ENCODE data around the gene AOPEP. TPM values are rescaled to one million over a fixed set of nuclear protein-coding genes. Genes with fewer than 3 reads are reported as not detected.
"Not testable (repeated sequence)": the region's sequence is repeated elsewhere in the genome, so short reads cannot be mapped to it uniquely, and the experiment has no call there.

Gene AOPEP
- polyA plus RNA-seq, 1 of the 3 experiments (the other 2 are of a cell fraction), result 54.6 TPM

DNA sequence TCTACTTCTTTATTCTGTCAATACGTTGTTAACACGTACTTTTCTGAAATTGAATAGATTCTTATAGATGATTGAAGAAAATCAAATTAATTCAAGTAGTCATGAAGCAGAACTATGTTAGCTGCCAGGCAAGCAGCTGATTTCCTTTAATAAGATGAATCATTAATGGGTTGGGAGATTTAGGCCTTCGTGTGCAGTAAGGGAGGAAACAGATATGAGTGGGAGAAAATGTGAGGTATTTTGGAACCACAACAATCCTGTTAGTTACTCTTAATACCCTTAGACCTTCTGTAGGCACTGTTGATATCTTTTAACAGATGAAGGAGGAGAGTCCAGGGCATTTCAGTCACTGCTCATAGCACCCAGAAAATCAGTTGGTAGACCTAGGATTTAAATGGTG is 121.0 kb downstream of the AOPEP start:
- Histone ChIP-seq H3K36me3 (replicated peaks in 1 of 2; ENCODE audit: control insufficient read depth in 1 of 2, insufficient read depth in 2 of 2, low read length in 1 of 2) (no peaks in the 10 kb centered on the region), H3K79me2 (ENCODE audit: insufficient read depth) (no peaks in the 10 kb centered on the region; the same call in 1 of the 2 replicates), H3K4me1 (ENCODE audit: control insufficient read depth in 1 of 2, insufficient read depth in 2 of 2, low read depth in 1 of 2, low read length in 1 of 2) (peaks cover 4 to 5% of the 10 kb centered on the region in 2 experiments; a peak in 3 of 4 replicates), H3K4me2 (no peak overlapping the region), H2AFZ (ENCODE audit: low read depth) (no peak overlapping the region), H3K9ac (no peak overlapping the region), H3K9me2 (no peaks in the 10 kb centered on the region), H3K9me3 (no peaks in the 10 kb centered on the region), H3K27me3 (ENCODE audit: insufficient read depth) (no peaks in the 10 kb centered on the region), H3F3A (replicated peaks; ENCODE audit: insufficient read depth) (peaks cover 4% of the 10 kb centered on the region), H3K4me3 (ENCODE audit: low read depth in 2 of 2, low read length in 1 of 2) (no peak overlapping the region), H3K27ac (ENCODE audit: low read depth in 2 of 2, low read length in 1 of 2) (peak overlapping the region; percentile 64 to 65), H4K20me1 (ENCODE audit: insufficient read depth) (no peaks in the 10 kb centered on the region)
- ChIA-PET POLR2A (interaction anchor here (0.6 kb wide), 2 partner anchors 14 to 183 kb away, joined by 3 to 4 read pairs; no protein-coding TSS in a partner anchor), CTCF (no interaction called here)
- no peak for TF ChIP-seq EZH2phosphoT487 (IDR thresholded peaks at IDR 0.05; ENCODE audit: borderline replicate concordance, low read depth)
- TF ChIP-seq FOSL2 (IDR thresholded peaks at IDR 0.05; ENCODE audit: borderline replicate concordance, low read depth), result peak; percentile 69; the same call in 1 of the 2 replicates
- no peak for TF ChIP-seq POLR2AphosphoS5 (IDR thresholded peaks at IDR 0.05; ENCODE audit: low read depth, low read length)
- TF ChIP-seq RCOR1 (IDR thresholded peaks at IDR 0.05; ENCODE audit: low read length), result no peak
- TF ChIP-seq JUND (IDR thresholded peaks at IDR 0.05), result peak; percentile 55
- TF ChIP-seq NFIC (IDR thresholded peaks at IDR 0.05; ENCODE audit: borderline replicate concordance), result peak; percentile 32; the same call in 1 of the 2 replicates
- no peak for TF ChIP-seq GABPA (IDR thresholded peaks at IDR 0.05; ENCODE audit: low read depth)
- peak in 1 of 2 experiments; percentile 50; a peak in 1 of 4 replicates for TF ChIP-seq EP300 (IDR thresholded peaks at IDR 0.05; ENCODE audit: borderline replicate concordance in 1 of 2, low read depth in 1 of 2, low read length in 1 of 2)
- TF ChIP-seq, protein P1, sequence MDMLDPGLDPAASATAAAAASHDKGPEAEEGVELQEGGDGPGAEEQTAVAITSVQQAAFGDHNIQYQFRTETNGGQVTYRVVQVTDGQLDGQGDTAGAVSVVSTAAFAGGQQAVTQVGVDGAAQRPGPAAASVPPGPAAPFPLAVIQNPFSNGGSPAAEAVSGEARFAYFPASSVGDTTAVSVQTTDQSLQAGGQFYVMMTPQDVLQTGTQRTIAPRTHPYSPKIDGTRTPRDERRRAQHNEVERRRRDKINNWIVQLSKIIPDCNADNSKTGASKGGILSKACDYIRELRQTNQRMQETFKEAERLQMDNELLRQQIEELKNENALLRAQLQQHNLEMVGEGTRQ (IDR thresholded peaks at IDR 0.05; ENCODE audit: borderline replicate concordance, low read depth, low read length), result no peak
- no peak for TF ChIP-seq GATA2 (CRISPR knock-in tag; IDR thresholded peaks at IDR 0.05)
- TF ChIP-seq, protein P2, sequence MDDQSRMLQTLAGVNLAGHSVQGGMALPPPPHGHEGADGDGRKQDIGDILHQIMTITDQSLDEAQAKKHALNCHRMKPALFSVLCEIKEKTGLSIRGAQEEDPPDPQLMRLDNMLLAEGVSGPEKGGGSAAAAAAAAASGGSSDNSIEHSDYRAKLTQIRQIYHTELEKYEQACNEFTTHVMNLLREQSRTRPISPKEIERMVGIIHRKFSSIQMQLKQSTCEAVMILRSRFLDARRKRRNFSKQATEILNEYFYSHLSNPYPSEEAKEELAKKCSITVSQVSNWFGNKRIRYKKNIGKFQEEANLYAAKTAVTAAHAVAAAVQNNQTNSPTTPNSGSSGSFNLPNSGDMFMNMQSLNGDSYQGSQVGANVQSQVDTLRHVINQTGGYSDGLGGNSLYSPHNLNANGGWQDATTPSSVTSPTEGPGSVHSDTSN (IDR thresholded peaks at IDR 0.05), result peak; percentile 82
- TF ChIP-seq, protein P3, sequence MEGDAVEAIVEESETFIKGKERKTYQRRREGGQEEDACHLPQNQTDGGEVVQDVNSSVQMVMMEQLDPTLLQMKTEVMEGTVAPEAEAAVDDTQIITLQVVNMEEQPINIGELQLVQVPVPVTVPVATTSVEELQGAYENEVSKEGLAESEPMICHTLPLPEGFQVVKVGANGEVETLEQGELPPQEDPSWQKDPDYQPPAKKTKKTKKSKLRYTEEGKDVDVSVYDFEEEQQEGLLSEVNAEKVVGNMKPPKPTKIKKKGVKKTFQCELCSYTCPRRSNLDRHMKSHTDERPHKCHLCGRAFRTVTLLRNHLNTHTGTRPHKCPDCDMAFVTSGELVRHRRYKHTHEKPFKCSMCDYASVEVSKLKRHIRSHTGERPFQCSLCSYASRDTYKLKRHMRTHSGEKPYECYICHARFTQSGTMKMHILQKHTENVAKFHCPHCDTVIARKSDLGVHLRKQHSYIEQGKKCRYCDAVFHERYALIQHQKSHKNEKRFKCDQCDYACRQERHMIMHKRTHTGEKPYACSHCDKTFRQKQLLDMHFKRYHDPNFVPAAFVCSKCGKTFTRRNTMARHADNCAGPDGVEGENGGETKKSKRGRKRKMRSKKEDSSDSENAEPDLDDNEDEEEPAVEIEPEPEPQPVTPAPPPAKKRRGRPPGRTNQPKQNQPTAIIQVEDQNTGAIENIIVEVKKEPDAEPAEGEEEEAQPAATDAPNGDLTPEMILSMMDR (IDR thresholded peaks at IDR 0.05), result no peak
- TF ChIP-seq NRF1 (IDR thresholded peaks at IDR 0.05; ENCODE audit: low read depth, low read length), result no peak
- TF ChIP-seq SMC3 (IDR thresholded peaks at IDR 0.05; ENCODE audit: low read depth, low read length), result no peak
- TF ChIP-seq, protein P4, sequence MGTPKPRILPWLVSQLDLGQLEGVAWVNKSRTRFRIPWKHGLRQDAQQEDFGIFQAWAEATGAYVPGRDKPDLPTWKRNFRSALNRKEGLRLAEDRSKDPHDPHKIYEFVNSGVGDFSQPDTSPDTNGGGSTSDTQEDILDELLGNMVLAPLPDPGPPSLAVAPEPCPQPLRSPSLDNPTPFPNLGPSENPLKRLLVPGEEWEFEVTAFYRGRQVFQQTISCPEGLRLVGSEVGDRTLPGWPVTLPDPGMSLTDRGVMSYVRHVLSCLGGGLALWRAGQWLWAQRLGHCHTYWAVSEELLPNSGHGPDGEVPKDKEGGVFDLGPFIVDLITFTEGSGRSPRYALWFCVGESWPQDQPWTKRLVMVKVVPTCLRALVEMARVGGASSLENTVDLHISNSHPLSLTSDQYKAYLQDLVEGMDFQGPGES (IDR thresholded peaks at IDR 0.05; ENCODE audit: low read depth, low read length), result no peak
- TF ChIP-seq ELF1 (IDR thresholded peaks at IDR 0.05), result no peak
- TF ChIP-seq, protein P5, sequence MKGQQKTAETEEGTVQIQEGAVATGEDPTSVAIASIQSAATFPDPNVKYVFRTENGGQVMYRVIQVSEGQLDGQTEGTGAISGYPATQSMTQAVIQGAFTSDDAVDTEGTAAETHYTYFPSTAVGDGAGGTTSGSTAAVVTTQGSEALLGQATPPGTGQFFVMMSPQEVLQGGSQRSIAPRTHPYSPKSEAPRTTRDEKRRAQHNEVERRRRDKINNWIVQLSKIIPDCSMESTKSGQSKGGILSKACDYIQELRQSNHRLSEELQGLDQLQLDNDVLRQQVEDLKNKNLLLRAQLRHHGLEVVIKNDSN (IDR thresholded peaks at IDR 0.05; ENCODE audit: borderline replicate concordance, low read depth), result no peak
- peak; percentile 68; the same call in 1 of the 2 replicates for TF ChIP-seq TCF12 (IDR thresholded peaks at IDR 0.05)
- TF ChIP-seq CHD2 (IDR thresholded peaks at IDR 0.05; ENCODE audit: low read length, partially characterized antibody), result no peak
- TF ChIP-seq RXRA (IDR thresholded peaks at IDR 0.05; ENCODE audit: borderline replicate concordance, low read depth), result no peak
- TF ChIP-seq, protein P6, sequence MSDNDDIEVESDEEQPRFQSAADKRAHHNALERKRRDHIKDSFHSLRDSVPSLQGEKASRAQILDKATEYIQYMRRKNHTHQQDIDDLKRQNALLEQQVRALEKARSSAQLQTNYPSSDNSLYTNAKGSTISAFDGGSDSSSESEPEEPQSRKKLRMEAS (IDR thresholded peaks at IDR 0.05; ENCODE audit: low read depth), result 0 out of 2 replicates have a peak, but pooled peaks have one; percentile 16
- 28% methylated on average over 3 of the region's 3 CpGs for WGBS (ENCODE audit: low lambda C conversion rate)
- DNase-seq, result no peak

DNA sequence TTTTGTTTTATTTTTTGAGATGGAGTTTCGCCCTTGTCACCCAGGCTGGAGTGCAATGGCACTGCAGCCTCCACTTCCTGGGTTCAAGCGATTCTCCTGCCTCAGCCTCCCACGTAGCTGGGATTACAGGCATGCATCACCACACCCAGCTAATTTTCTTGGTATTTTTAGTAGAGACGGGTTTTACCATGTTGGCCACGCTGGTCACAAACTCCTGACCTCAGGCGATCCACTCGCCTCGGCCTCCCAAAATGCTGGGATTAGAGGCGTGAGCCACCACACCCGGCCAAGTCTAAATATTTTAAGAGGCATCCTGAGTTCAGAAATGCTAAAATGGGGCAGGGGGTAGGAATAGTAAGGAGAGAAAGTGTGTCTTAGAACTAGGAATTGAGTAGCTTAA is 122.3 kb downstream of the AOPEP start:
- H3K36me3 ChIP-seq (replicated peaks in 1 of 2; ENCODE audit: control insufficient read depth in 1 of 2, insufficient read depth in 2 of 2, low read length in 1 of 2); H3K27me3 ChIP-seq (ENCODE audit: insufficient read depth); POLR2A ChIA-PET; H3K27ac ChIP-seq (ENCODE audit: low read depth in 2 of 2, low read length in 1 of 2); H3K9me2 ChIP-seq; H3K9me3 ChIP-seq; H4K20me1 ChIP-seq (ENCODE audit: insufficient read depth); H3K4me3 ChIP-seq (ENCODE audit: low read depth in 2 of 2, low read length in 1 of 2); H2AFZ ChIP-seq (ENCODE audit: low read depth); H3K4me2 ChIP-seq; H3K9ac ChIP-seq; H3F3A ChIP-seq (replicated peaks; ENCODE audit: insufficient read depth); H3K79me2 ChIP-seq (ENCODE audit: insufficient read depth); DNase-seq: not testable (repeated sequence)
- 97% methylated on average over 10 of the region's 10 CpGs for WGBS (ENCODE audit: low lambda C conversion rate)
- H3K4me1 ChIP-seq (ENCODE audit: control insufficient read depth in 1 of 2, insufficient read depth in 2 of 2, low read depth in 1 of 2, low read length in 1 of 2), result peaks cover 4 to 10% of the 10 kb centered on the region in 2 experiments; a peak in 3 of 4 replicates
- CTCF ChIA-PET, result interaction anchor here (2.9 kb wide), 1 partner anchor 65 kb away, joined by 7 read pairs; no protein-coding TSS in a partner anchor
